K562 (cell line): ENCODE measurements around the gene ZMYM2. TPM values are rescaled to one million over a fixed set of nuclear protein-coding genes. Genes with fewer than 3 reads are reported as not detected.

Experiments used
- ATAC-seq: fragments of 200-7000 bp; cut with Tn5 transposase; 3 replicates; pipeline ENCODE4 v1.9.1; 2020; ENCODE audit warnings: moderate library complexity
- BruUV-seq: library from RNA; stranded (reverse); fragments of 400-500 nt; replicated peaks from 2 replicates; lab custom pipeline; 2021; lab: Mats Ljungman, UMichigan
- CTCF ChIA-PET: fragments of 300-600 bp; formaldehyde crosslinking; extraction: SDS; loops from one replicate; lab custom pipeline; 2021; ENCODE audit warnings: low intra/inter-chr PET ratio; lab: Yijun Ruan, JAX
- POLR2A ChIA-PET: fragments of 300-600, 350-650 bp; sonication (Branson Sonifier 250); formaldehyde crosslinking; extraction: SDS; loops from one replicate; lab custom pipeline; 2021; ENCODE audit warnings: antibody characterized with exemption, inconsistent platforms; lab: Yijun Ruan, JAX
- DNase-seq, 4 experiments: peaks; one replicate each; pipeline versions ENCODE4 v3.0.0 to v3.0.0-alpha.2; 2011 to 2018; ENCODE audit warnings: low spot score in 3 of 4, mixed read lengths in 3 of 4; ENCODE audit errors: extremely low read depth in 1 of 4
- FAIRE-seq: peaks from 2 replicates; lab custom pipeline; 2011; peaks lifted over from hg19 to GRCh38; lab: Jason Lieb, UNC
- H2AFZ ChIP-seq: 2 replicates; pipeline ENCODE4 v1.6.0; 2011; ENCODE audit warnings: low read depth, low read length, control low read depth, inconsistent platforms
- H3K27ac ChIP-seq: fragments of 200-600 bp; 3 replicates; pipeline ENCODE4 v1.8.0; 2011; ENCODE audit warnings: low read depth, mild to moderate bottlenecking, control low read depth, inconsistent platforms, low read length, moderate library complexity, mixed read lengths; ENCODE audit errors: extremely low read depth
- H3K27me3 ChIP-seq, 2 experiments: fragments of 300-600 bp in 1 of 2; 2 replicates in 1 of 2; 3 replicates in 1 of 2; pipeline versions ENCODE4 v1.6.0 to v1.8.0; 2011; ENCODE audit warnings: inconsistent platforms in 2 of 2, low read length in 2 of 2, mild to moderate bottlenecking in 1 of 2, mixed read lengths in 1 of 2, moderate library complexity in 1 of 2; ENCODE audit not compliant: control insufficient read depth in 2 of 2, insufficient read depth in 2 of 2
- H3K36me3 ChIP-seq: fragments of 300-600 bp; 3 replicates; pipeline ENCODE4 v1.8.0; 2011; ENCODE audit warnings: mild to moderate bottlenecking, low read length, inconsistent platforms; ENCODE audit not compliant: control insufficient read depth, insufficient read depth
- H3K4me1 ChIP-seq, 2 experiments: fragments of 200-600 bp in 1 of 2; replicated peaks in 1 of 2; 2 replicates in 1 of 2; 3 replicates in 1 of 2; pipeline versions ENCODE4 v1.5.1 to v1.8.0; 2011; ENCODE audit warnings: inconsistent platforms in 2 of 2, low read length in 2 of 2, mild to moderate bottlenecking in 1 of 2, mixed read lengths in 1 of 2, moderate library complexity in 1 of 2; ENCODE audit not compliant: control insufficient read depth in 2 of 2, insufficient read depth in 2 of 2
- H3K4me2 ChIP-seq: 2 replicates; pipeline ENCODE4 v1.6.1; 2011; ENCODE audit warnings: low read length, control low read depth, inconsistent platforms, mixed read lengths; ENCODE audit not compliant: insufficient read depth
- H3K4me3 ChIP-seq: fragments of 200-600 bp; sonication (generic), shearing (Covaris generic); 2 replicates; pipeline ENCODE4 v1.5.1; 2016; ENCODE audit warnings: control low read depth, inconsistent platforms
- H3K79me2 ChIP-seq: fragments of 200-600 bp; 3 replicates; pipeline ENCODE4 v1.8.0; 2011; ENCODE audit warnings: low read length, inconsistent platforms; ENCODE audit not compliant: control insufficient read depth, insufficient read depth
- H3K9ac ChIP-seq, 2 experiments: 2 replicates each; pipeline versions ENCODE4 v1.6.0 to v1.6.1; 2011; ENCODE audit warnings: low read depth in 2 of 2, low read length in 2 of 2, control low read depth in 1 of 2, inconsistent platforms in 1 of 2, mild to moderate bottlenecking in 1 of 2, mixed read lengths in 1 of 2; ENCODE audit not compliant: insufficient read depth in 1 of 2
- H3K9me1 ChIP-seq: one replicate; pipeline ENCODE4 v1.6.0; 2011; ENCODE audit warnings: inconsistent platforms, mild to moderate bottlenecking, low read length, moderate library complexity; ENCODE audit not compliant: control insufficient read depth, insufficient read depth
- H3K9me3 ChIP-seq: replicated peaks from 2 replicates; pipeline ENCODE4 v1.5.1; 2011; ENCODE audit warnings: low read depth, low read length, inconsistent platforms; ENCODE audit not compliant: control insufficient read depth, insufficient read depth
- H4K20me1 ChIP-seq: replicated peaks from 2 replicates; pipeline ENCODE4 v1.6.1; 2011; ENCODE audit warnings: low read length, inconsistent platforms, mixed read lengths; ENCODE audit not compliant: control insufficient read depth, insufficient read depth
- ARID1B ChIP-seq: fragments of 450-650 bp; IDR thresholded peaks from 2 replicates; pipeline ENCODE4 v1.6.1; 2016; ENCODE audit warnings: antibody characterized with exemption, mild to moderate bottlenecking, inconsistent platforms
- ATF6 ChIP-seq: sonication (generic); formaldehyde crosslinking; IDR thresholded peaks from 2 replicates; pipeline ENCODE4 v1.4.0; 2020; ENCODE audit warnings: mild to moderate bottlenecking, missing genetic modification reagents
- DPF2 ChIP-seq: fragments of 450-650 bp; IDR thresholded peaks from 2 replicates; pipeline ENCODE4 v1.6.1; 2016
- EP300 ChIP-seq: IDR thresholded peaks from 2 replicates; pipeline ENCODE4 v1.6.1; 2012; ENCODE audit warnings: low read length, improper control_type of control experiment
- PRMT5 ChIP-seq: sonication (generic); formaldehyde crosslinking; IDR thresholded peaks from 2 replicates; pipeline ENCODE4 v1.5.0; 2020; ENCODE audit warnings: missing genetic modification reagents
- PURB ChIP-seq: sonication (generic); formaldehyde crosslinking; IDR thresholded peaks from 2 replicates; pipeline ENCODE4 v1.9.0; 2021; ENCODE audit warnings: low read depth, mild to moderate bottlenecking, missing genetic modification reagents
- SP2 ChIP-seq: IDR thresholded peaks from 2 replicates; pipeline ENCODE4 v1.6.1; 2011; ENCODE audit warnings: mild to moderate bottlenecking, low read depth, low read length, moderate library complexity; ENCODE audit not compliant: poor library complexity, severe bottlenecking; ENCODE audit errors: extremely low read depth
- TAL1 ChIP-seq: fragments of 450-650 bp; IDR thresholded peaks from 2 replicates; pipeline ENCODE4 v1.6.1; 2016; ENCODE audit warnings: mild to moderate bottlenecking
- XRCC4 ChIP-seq: IDR thresholded peaks from one replicate; pipeline ENCODE4 v1.6.1; 2011; ENCODE audit not compliant: insufficient read depth, insufficient read length; ENCODE audit errors: extremely low read depth
- ZNF12 ChIP-seq: sonication (generic); formaldehyde crosslinking; IDR thresholded peaks from 2 replicates; pipeline ENCODE4 v1.4.0; 2020; ENCODE audit warnings: mild to moderate bottlenecking, missing genetic modification reagents
- ZNF347 ChIP-seq: fragments of 450-650 bp; formaldehyde crosslinking; IDR thresholded peaks from 2 replicates; pipeline ENCODE4 v1.4.0; 2020; ENCODE audit warnings: low read depth, mild to moderate bottlenecking, moderate library complexity
- ZSCAN29 ChIP-seq: fragments of 450-650 bp; IDR thresholded peaks from 2 replicates; pipeline ENCODE4 v1.6.1; 2017
- WGBS: fragments of 100-300 bp; shearing (Covaris generic); methylation state at CpG from one replicate; pipeline ENCODE4 v1.1.6; 2016; ENCODE audit warnings: low coverage, mixed read lengths; ENCODE audit not compliant: insufficient coverage; ENCODE audit errors: missing lambda C conversion rate; 5-methylcytosine and 5-hydroxymethylcytosine counted together
- in situ Hi-C: fragments of 300-500 bp; cut with MboI; formaldehyde crosslinking; loops from 4 replicates; pipeline ENCODE4 v1.15.0; 2018; ENCODE audit warnings: inconsistent platforms, mixed read lengths
- intact Hi-C: fragments of 100-400 bp; cut with micrococcal nuclease; formaldehyde crosslinking; loops from 2 replicates; pipeline ENCODE4 v1.14.2; 2022
- polyA plus RNA-seq, 8 experiments: library from polyadenylated mRNA; depleted of rRNA in 4 of 8; stranded (reverse) in 5 of 8; unstranded in 3 of 8; fragments of >200 nt; fragmentation: Nextera tagmentation in 2 of 8; fragmentation: Illumina TruSeq in 1 of 8; extraction: Ambion mirVana in 2 of 8; extraction: Trizol in 1 of 8; gene quantifications; 2 replicates each; pipeline versions ENCODE4 v1.2.1 to v1.2.3, GENCODE V29; 2011 to 2014; ENCODE audit warnings: inconsistent platforms in 1 of 8, missing spikeins in 1 of 8
- total RNA-seq, 7 experiments: library from RNA; depleted of rRNA in 6 of 7; stranded (reverse); fragments of >200 nt in 6 of 7; fragmentation: Illumina TruSeq in 2 of 7; extraction: Trizol in 2 of 7; gene quantifications; 2 replicates each; pipeline versions ENCODE4 v1.2.1 to v1.2.3, GENCODE V29; 2011 to 2021; ENCODE audit warnings: low replicate concordance in 1 of 7

Gene ZMYM2
- total and polyA plus RNA-seq, 9 of the 15 experiments (the other 6 are each of a cell fraction or from before 2014, with no cell fraction given): 5.0 to 48.8 (median 26.8) TPM

GRCh38 chr13:19982447-19983043 is 24.0 kb downstream of the ZMYM2 start:
- Histone ChIP-seq H3K4me1 (peaks cover 4 to 8% of the 10 kb centered on the region in 2 experiments; a peak in 3 of 5 replicates), H3K27me3 (no peaks in the 10 kb centered on the region), H3K4me2 (0 out of 2 replicates have a peak overlapping the region, but pooled peaks have one; percentile 32), H3K9ac (no peak overlapping the region), H3K36me3 (peaks cover 7% of the 10 kb centered on the region; the same call in 1 of the 3 replicates), H3K27ac (no peak overlapping the region), H4K20me1 (peaks cover 3% of the 10 kb centered on the region; the same call in 1 of the 2 replicates), H3K9me1 (no peaks in the 10 kb centered on the region), H2AFZ (no peak overlapping the region), H3K9me3 (no peaks in the 10 kb centered on the region), H3K4me3 (no peak overlapping the region), H3K79me2 (peaks cover 44% of the 10 kb centered on the region)
- peak; percentile 26 for FAIRE-seq
- ATAC-seq: peak; percentile 58
- DNase-seq: peak in 2 of 4 experiments; percentile 24 to 32
- WGBS: 42% methylated on average over 5 of the region's 5 CpGs
- in situ Hi-C loops: loop anchor here (10.0 kb wide), 1 partner anchor 182 kb away; the partner anchor contains the start of gene GJA3
- POLR2A ChIA-PET: no interaction called here
- intact Hi-C loops: no loop called here
- no TSS peak for BruUV-seq
- CTCF ChIA-PET: no interaction called here
- TF ChIP-seq ZNF347: no peak
- no peak for TF ChIP-seq ATF6
- TF ChIP-seq PURB (CRISPR knock-in tag): no peak
- no peak for TF ChIP-seq PRMT5
- TF ChIP-seq XRCC4: no peak
- TF ChIP-seq SP2: no peak
- peak; percentile 82 for TF ChIP-seq ARID1B
- peak; percentile 68 for TF ChIP-seq TAL1
- no peak for TF ChIP-seq ZNF12 (CRISPR knock-in tag)
- TF ChIP-seq EP300: peak; percentile 46; the same call in 1 of the 2 replicates
- peak; percentile 77 for TF ChIP-seq DPF2
- no peak for TF ChIP-seq ZSCAN29
